Skeletal muscle cell (primary cell): Measurements from ENCODE around the gene TSFM.
A peak's percentile ranks its signal among the peaks of the same experiment; 100 is the strongest.

Experiments
- DNase-seq: peaks from one replicate; pipeline ENCODE4 v3.0.0-alpha.2; 2010; ENCODE audit warnings: low read depth
- H3K4me3 ChIP-seq: 2 replicates; pipeline ENCODE4 v1.5.1; 2011; ENCODE audit warnings: low read depth, mild to moderate bottlenecking, control low read depth, low read length, moderate library complexity

TSFM gene

GRCh38 chr12:57823131-57823907, 40.7 kb downstream of the TSFM start:
- no peak overlapping the region for H3K4me3 ChIP-seq
- DNase-seq = no peak

GRCh38 chr12:57823908-57824640, 41.5 kb downstream of the TSFM start:
- DNase-seq = no peak
- no peak overlapping the region for H3K4me3 ChIP-seq

- H3K4me3 ChIP-seq = no peak overlapping the region
- DNase-seq = no peak
These were observed 42.9 kb downstream of the TSFM start for GRCh38 chr12:57825451-57825850.

- no peak overlapping the region for H3K4me3 ChIP-seq
- no peak for DNase-seq
These were observed 43.8 kb downstream of the TSFM start for GRCh38 chr12:57826400-57826799.

- DNase-seq = no peak
- H3K4me3 ChIP-seq = no peak overlapping the region
These were observed 44.4 kb downstream of the TSFM start for GRCh38 chr12:57826966-57827365.

- no peak overlapping the region for H3K4me3 ChIP-seq
- DNase-seq = no peak
These were observed 46.6 kb downstream of the TSFM start for GRCh38 chr12:57829025-57829777.

GRCh38 chr12:57830393-57830792, 47.8 kb downstream of the TSFM start:
- H3K4me3 ChIP-seq = no peak overlapping the region
- no peak for DNase-seq

- H3K4me3 ChIP-seq = no peak overlapping the region
- DNase-seq = no peak
These were observed 50.4 kb downstream of the TSFM start for GRCh38 chr12:57832966-57833365.

- H3K4me3 ChIP-seq = no peak overlapping the region
- DNase-seq = no peak
These were observed 51.1 kb downstream of the TSFM start for GRCh38 chr12:57833672-57834071.

GRCh38 chr12:57834086-57834876, 51.7 kb downstream of the TSFM start:
- no peak overlapping the region for H3K4me3 ChIP-seq
- DNase-seq = no peak

- H3K4me3 ChIP-seq = no peak overlapping the region
- no peak for DNase-seq
These were observed 53.0 kb downstream of the TSFM start for GRCh38 chr12:57835366-57836288.

- H3K4me3 ChIP-seq = peak overlapping the region; percentile 5
- DNase-seq = peak; percentile 55
These were observed 54.1 kb downstream of the TSFM start for GRCh38 chr12:57836442-57837375.

- DNase-seq = peak; percentile 56
- no peak overlapping the region for H3K4me3 ChIP-seq
These were observed 55.4 kb downstream of the TSFM start for GRCh38 chr12:57837864-57838562.

GRCh38 chr12:57838594-57839302, 56.2 kb downstream of the TSFM start:
- no peak for DNase-seq
- no peak overlapping the region for H3K4me3 ChIP-seq

GRCh38 chr12:57839996-57840395, 57.4 kb downstream of the TSFM start:
- no peak for DNase-seq
- H3K4me3 ChIP-seq = no peak overlapping the region

GRCh38 chr12:57840726-57841125, 58.1 kb downstream of the TSFM start:
- DNase-seq = no peak
- H3K4me3 ChIP-seq = no peak overlapping the region
